Common myeloid progenitor, CD34-positive (primary cell): ENCODE measurements around the gene OSCAR.

Experiments used
- CTCF ChIA-PET: fragments of 350-600 bp; sonication (Branson Sonifier 250); formaldehyde crosslinking; loops from one replicate; lab custom pipeline; 2021; ENCODE audit warnings: antibody characterized with exemption; lab: Charles Lee
- POLR2A ChIA-PET: fragments of 350-600 bp; sonication (Branson Sonifier 250); formaldehyde crosslinking; loops from one replicate; lab custom pipeline; 2021; ENCODE audit warnings: antibody characterized with exemption; lab: Charles Lee
- DNase-seq, 3 donors: peaks; one replicate each; pipeline versions ENCODE4 v3.0.0 to v3.0.0-alpha.2; 2013
- H3K27ac ChIP-seq, 2 experiments: 1 replicate in 1 of 2; 2 replicates in 1 of 2; pipeline ENCODE4 v1.7.0; 2013; ENCODE audit warnings: inconsistent platforms in 2 of 2, low read length in 2 of 2, mild to moderate bottlenecking in 2 of 2, low read depth in 1 of 2, moderate library complexity in 1 of 2; ENCODE audit not compliant: severe bottlenecking in 2 of 2, insufficient read depth in 1 of 2, poor library complexity in 1 of 2
- H3K27me3 ChIP-seq, 5 experiments: replicated peaks in 2 of 5; 1 replicate in 3 of 5; 2 replicates in 2 of 5; pipeline versions ENCODE4 v1.6.1 to v1.7.0; 2013; ENCODE audit warnings: low read length in 4 of 5, mild to moderate bottlenecking in 2 of 5, moderate library complexity in 2 of 5, inconsistent platforms in 1 of 5; ENCODE audit not compliant: insufficient read depth in 5 of 5, control insufficient read depth in 4 of 5
- H3K36me3 ChIP-seq, 4 experiments: 1 replicate in 2 of 4; 2 replicates in 2 of 4; pipeline versions ENCODE4 v1.6.1 to v1.7.0; 2013; ENCODE audit warnings: low read length in 3 of 4, control low read depth in 1 of 4, mild to moderate bottlenecking in 1 of 4; ENCODE audit not compliant: control insufficient read depth in 4 of 4, insufficient read depth in 4 of 4
- H3K4me1 ChIP-seq, 4 experiments: 1 replicate in 3 of 4; 2 replicates in 1 of 4; pipeline versions ENCODE4 v1.6.1 to v1.7.1; 2013; ENCODE audit warnings: low read length in 3 of 4, mild to moderate bottlenecking in 3 of 4, control low read depth in 1 of 4, inconsistent platforms in 1 of 4, moderate library complexity in 1 of 4; ENCODE audit not compliant: control insufficient read depth in 4 of 4, insufficient read depth in 4 of 4; ENCODE audit errors: control extremely low read depth in 1 of 4
- H3K4me3 ChIP-seq, 7 experiments: 1 replicate in 4 of 7; 2 replicates in 3 of 7; pipeline versions ENCODE4 v1.5.1 to v1.7.0; 2013; ENCODE audit warnings: mild to moderate bottlenecking in 7 of 7, low read length in 6 of 7, moderate library complexity in 6 of 7, inconsistent platforms in 2 of 7, low read depth in 2 of 7, control low read depth in 1 of 7; ENCODE audit not compliant: insufficient read depth in 4 of 7, control insufficient read depth in 1 of 7; ENCODE audit errors: extremely low read depth in 1 of 7
- H3K9me3 ChIP-seq, 5 experiments: 1 replicate in 4 of 5; 2 replicates in 1 of 5; pipeline versions ENCODE4 v1.6.1 to v1.7.1; 2013; ENCODE audit warnings: low read length in 4 of 5, mild to moderate bottlenecking in 2 of 5, inconsistent platforms in 1 of 5, low read depth in 1 of 5, moderate library complexity in 1 of 5; ENCODE audit not compliant: control insufficient read depth in 4 of 5, insufficient read depth in 2 of 5; ENCODE audit errors: control extremely low read depth in 1 of 5
- WGBS: methylation state at CpG from one replicate; pipeline ENCODE4 v1.1.5; 2013; ENCODE audit not compliant: insufficient coverage; 5-methylcytosine and 5-hydroxymethylcytosine counted together

Gene OSCAR

GRCh38 chr19:54063350-54064116, 37.1 kb downstream of the OSCAR start, which contains the start of gene VSTM1:
Gene VSTM1, minus strand, starts transcription at chr19:54063897. Its CDS starts 120 bp downstream, at chr19:54063777.
- peak within 1 kb of the TSS in 2 of 7 experiments; percentile 11 to 33 for H3K4me3 ChIP-seq
- POLR2A ChIA-PET, result no interaction called here
- WGBS, result 60% methylated on average over 22 of the region's 34 CpGs

GRCh38 chr19:54062643-54063042, 38.0 kb downstream of the OSCAR start:
- H3K27ac ChIP-seq, result no peak overlapping the region
- peak in 2 of 3 donors; percentile 32 to 52 for DNase-seq
- no peaks in the 10 kb centered on the region for H3K27me3 ChIP-seq
- H3K36me3 ChIP-seq, result no peaks in the 10 kb centered on the region
- H3K4me3 ChIP-seq, result no peak overlapping the region
- CTCF ChIA-PET, result no interaction called here
- WGBS, result 24% methylated on average over 8 of the region's 9 CpGs
- peaks cover 0 to 13% (median 6%) of the 10 kb centered on the region in 4 experiments for H3K4me1 ChIP-seq
- no peaks in the 10 kb centered on the region for H3K9me3 ChIP-seq
- POLR2A ChIA-PET, result no interaction called here

More at GRCh38 chr19:54063350-54064116, 37.1 kb downstream of the OSCAR start, which contains the start of gene VSTM1:
- DNase-seq, result peak; percentile 30 to 69 (median 58)
- CTCF ChIA-PET, result interaction anchor here (1.0 kb wide), 1 partner anchor 15 kb away, joined by 3 read pairs; no protein-coding TSS in a partner anchor
- Histone ChIP-seq H3K36me3 (no peaks in the 10 kb centered on the region), H3K27ac (no peak within 1 kb of the TSS), H3K9me3 (no peaks in the 10 kb centered on the region), H3K4me1 (peaks cover 0 to 13% (median 6%) of the 10 kb centered on the region in 4 experiments), H3K27me3 (no peaks in the 10 kb centered on the region)

- H3K4me3 ChIP-seq, result no peak overlapping the region
- no peak for DNase-seq
- H3K27me3 ChIP-seq, result peaks cover 0 to 27% (median 4%) of the 10 kb centered on the region in 5 experiments
- H3K4me1 ChIP-seq, result peaks cover 0 to 2% (median 0%) of the 10 kb centered on the region in 4 experiments
- ChIA-PET CTCF (interaction anchor here (0.8 kb wide), 1 partner anchor 20 kb away, joined by 3 read pairs; no protein-coding TSS in a partner anchor), POLR2A (no interaction called here)
- WGBS, result 96% methylated on average over 4 of the region's 4 CpGs
- peaks cover 0 to 7% (median 0%) of the 10 kb centered on the region in 5 experiments for H3K9me3 ChIP-seq
- H3K36me3 ChIP-seq, result no peaks in the 10 kb centered on the region
- no peak overlapping the region for H3K27ac ChIP-seq
Measured at GRCh38 chr19:54047616-54048015, 53.0 kb downstream of the OSCAR start.

GRCh38 chr19:54045771-54046170, 54.8 kb downstream of the OSCAR start:
- Histone ChIP-seq H3K27ac (no peak overlapping the region), H3K9me3 (peaks cover 0 to 7% (median 0%) of the 10 kb centered on the region in 5 experiments), H3K4me1 (peaks cover 0 to 2% (median 0%) of the 10 kb centered on the region in 4 experiments), H3K4me3 (no peak overlapping the region), H3K36me3 (no peaks in the 10 kb centered on the region), H3K27me3 (peaks cover 0 to 36% (median 4%) of the 10 kb centered on the region in 5 experiments)
- no peak for DNase-seq
- WGBS, result 83% methylated on average over 1 of the region's 2 CpGs
- POLR2A ChIA-PET, result no interaction called here
- CTCF ChIA-PET, result interaction anchor here (1.0 to 1.5 kb wide), 2 partner anchors 8 to 14 kb away, joined by 4 to 5 read pairs; no protein-coding TSS in a partner anchor
